NCI-H345 treated with DMSO at 0.1 percent for 48 hours (cell line): ENCODE measurements around the gene FBRSL1.
"Not testable (repeated sequence)": the region's sequence is repeated elsewhere in the genome, so short reads cannot be mapped to it uniquely, and the experiment has no call there.

ENCODE experiments used
- DNase-seq: peaks from one replicate; lab custom pipeline; 2025; ENCODE audit not compliant: unreplicated experiment; lab: John Stamatoyannopoulos, UW

Gene FBRSL1

DNA sequence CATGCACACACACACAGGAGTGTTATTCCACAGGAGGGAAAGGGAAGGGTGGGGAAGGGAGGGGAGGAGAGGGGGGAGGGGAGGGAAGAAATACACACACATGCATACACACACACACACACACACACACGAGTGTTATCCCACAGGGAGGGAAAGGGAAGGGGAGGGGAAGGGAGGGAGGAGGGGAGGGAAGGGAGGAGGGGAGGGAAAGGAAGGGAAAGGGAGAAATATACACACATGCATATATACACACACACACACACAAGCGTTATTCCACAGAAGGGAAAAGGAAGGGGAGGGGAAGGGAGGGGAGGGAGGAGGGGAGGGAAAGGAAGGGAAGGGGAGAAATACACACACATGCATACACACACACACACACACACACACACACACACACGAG, 19.6 kb upstream of the FBRSL1 start:
- DNase-seq, result no peak

DNA sequence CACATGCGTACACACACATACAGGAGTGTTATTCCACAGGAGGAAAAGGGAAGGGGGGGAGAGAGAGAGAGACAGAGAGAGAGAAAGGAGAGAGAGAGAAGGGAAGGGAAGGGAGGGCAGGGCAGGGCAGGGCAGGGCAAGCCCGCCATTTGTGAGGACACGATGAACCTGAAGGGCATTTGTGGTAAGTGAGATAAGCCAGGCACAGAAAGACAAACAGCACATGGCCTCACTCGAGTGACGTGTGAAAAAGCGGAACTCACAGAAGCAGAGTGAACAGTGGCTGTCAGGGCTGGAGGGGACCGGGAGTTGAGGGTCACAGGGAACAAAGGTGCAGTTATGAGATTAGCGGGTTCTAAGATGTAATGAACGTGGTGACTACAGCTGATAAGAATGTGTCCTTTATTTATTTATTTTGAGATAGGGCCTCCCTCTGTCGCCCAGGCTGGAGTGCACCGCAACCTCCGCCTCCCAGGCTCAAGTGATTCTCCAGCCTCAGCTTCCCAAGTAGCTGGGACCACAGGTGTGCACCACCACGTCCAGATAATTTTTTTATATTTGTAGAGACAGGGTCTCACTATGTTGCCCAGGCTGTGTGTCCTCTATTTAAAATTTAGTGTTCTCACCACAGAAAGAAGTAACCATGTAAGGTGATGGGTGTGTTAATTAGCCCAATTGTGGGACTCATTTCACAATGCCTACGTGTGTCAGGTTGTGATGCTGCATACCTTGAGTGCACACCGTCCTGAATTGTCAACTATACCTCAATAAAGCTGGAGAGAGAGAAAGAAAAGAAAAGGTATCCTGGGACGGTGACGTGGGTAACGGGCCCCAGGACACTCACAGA, 18.7 kb upstream of the FBRSL1 start:
- no peak for DNase-seq

DNA sequence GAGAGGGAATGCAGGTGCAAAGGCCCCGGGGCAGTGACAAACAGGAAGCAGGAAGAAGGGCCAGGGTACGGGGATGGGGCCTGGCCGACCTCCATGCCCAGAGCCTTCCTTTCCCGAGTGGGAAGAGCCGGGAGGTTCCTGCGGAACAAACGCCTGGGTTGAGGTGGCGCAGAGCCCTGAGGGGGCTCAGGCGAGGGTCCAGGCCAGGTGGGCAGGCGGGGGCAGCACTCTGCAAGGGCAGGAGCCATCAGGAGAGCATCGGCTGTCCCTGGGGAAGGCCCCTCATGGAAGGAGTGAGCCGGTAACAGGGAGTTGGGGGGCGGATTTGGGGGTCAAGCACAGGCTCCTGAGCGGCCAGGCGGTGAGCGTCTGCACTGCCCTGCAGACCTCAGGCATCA, 18.1 kb upstream of the FBRSL1 start:
- DNase-seq, result no peak

DNA sequence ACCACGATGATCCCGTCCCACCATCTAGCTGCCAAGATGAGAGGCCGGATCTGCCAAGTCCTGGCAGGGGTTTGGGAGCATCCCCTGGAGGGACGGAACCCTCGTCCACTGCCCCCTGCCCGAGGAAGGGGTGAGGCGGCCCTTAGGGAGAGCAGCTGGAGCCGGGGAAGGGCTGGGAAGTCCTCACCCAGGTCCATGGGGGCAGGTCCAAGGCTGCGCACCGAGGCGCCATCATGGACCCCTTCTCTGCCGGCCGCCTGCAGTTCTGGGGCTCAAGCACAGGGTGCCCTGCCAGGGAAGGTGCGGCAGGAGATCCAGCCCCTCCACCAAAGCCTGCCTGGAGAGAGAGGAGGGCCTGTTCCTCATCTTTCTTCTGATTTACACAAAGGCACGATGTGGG, 17.6 kb upstream of the FBRSL1 start:
- no peak for DNase-seq

DNA sequence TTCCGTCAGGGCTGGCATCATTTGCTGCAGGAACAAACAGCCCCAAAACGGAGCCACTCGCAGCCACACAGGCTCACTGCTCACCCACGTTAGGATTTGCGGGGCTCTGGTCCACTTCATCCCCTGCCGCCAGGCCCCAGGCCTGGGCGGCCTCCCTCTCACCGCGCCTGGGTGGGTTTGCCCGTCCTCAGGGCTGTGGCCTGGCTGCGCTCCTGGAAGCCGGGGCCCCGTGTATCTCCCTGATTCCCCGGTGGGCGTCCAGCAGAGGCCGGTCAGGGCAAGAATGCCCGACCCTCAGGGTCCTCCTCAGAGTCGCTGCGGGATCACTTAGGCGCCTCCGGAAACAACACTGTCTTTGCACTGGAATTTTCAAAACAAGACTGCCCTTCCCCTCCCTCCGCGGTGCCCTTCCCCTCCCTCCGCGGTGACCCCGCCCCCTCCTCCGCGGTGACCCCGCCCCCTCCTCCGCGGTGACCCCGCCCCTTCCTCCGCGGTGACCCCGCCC, 15.7 kb upstream of the FBRSL1 start:
- no peak for DNase-seq

DNA sequence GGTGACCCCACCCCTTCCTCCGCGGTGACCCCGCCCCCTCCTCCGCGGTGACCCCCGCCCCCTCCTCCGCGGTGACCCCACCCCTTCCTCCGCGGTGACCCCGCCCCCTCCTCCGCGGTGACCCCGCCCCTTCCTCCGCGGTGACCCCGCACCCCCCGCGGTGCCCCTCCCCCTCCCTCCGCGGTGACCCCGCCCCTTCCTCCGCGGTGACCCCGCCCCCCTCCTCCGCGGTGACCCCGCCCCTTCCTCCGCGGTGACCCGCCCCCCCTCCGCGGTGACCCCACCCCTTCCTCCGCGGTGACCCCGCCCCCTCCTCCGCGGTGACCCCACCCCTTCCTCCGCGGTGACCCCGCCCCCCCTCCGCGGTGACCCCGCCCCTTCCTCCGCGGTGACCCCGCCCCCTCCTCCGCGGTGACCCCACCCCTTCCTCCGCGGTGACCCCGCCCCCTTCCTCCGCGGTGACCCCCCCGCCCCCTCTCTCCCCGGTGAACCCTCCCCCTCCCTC, 15.1 kb upstream of the FBRSL1 start:
- DNase-seq, result not testable (repeated sequence)

DNA sequence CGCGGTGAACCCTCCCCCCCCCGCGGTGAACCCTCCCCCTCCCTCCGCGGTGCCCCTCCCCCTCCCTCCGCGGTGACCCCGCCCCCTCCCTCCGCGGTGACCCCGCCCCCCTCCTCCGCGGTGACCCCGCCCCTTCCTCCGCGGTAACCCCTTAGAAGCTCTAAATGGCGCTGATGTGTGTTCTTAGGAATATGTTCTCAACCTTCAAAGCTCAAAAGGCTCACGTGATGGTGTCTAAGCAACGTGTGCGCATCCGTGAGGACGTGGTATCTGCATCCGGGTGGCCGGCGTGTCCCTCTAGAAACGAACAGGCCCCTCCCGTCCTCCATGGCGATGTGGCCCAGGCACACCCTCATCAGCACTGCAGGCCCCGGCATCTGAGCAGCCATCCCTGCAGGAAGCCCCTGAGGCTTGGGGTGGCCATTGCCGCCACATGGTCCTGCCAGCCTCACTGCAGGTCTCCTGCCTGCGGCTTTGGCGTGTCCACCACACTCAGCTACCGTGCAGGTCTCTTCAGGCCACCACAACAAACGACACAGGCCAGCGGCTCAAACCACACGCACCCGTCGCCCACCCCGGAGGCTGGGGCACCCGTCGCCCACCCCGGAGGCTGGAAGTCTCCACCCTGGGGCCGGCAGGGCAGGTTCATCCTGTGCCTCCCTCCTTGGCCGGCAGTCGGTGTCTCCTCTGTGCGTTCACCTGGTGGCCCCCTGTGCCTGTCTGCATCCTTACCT, 14.5 kb upstream of the FBRSL1 start:
- DNase-seq, result peak; percentile 34

DNA sequence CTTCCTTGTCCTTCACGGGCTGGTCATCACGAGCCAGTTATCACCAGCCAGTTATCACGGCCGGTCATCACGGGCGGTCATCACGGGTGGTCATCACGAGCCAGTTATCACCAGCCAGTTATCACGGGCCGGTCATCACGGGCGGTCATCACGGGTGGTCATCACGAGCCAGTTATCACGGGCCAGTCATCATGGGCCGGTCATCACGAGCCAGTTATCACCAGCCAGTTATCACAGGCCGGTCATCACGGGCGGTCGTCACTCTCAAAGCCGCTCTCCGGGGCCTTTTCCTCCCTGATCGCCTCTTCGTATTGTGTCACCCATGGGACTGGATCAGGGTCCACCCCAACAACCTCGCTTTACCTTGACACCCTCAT, 13.9 kb upstream of the FBRSL1 start:
- DNase-seq, result no peak

DNA sequence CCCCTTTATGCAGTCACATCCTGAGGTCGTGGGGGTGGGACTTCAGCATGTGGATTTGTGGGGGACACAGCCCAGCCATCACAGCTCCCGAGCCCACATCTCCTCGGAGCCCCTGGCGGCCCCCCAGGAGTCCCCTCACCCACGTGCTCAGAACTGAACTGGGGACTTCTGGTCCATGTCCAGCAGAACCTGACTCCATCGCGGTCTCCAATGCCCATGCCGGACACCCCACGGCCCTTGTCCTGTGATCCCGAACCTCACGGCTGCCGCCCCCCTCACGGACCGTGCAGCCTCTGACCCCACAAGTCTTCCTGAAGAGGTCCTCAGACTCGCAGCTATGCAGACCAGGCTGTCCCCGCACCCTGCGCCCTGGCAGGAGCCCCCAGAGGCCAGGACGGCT, 13.5 kb upstream of the FBRSL1 start:
- DNase-seq, result no peak

DNA sequence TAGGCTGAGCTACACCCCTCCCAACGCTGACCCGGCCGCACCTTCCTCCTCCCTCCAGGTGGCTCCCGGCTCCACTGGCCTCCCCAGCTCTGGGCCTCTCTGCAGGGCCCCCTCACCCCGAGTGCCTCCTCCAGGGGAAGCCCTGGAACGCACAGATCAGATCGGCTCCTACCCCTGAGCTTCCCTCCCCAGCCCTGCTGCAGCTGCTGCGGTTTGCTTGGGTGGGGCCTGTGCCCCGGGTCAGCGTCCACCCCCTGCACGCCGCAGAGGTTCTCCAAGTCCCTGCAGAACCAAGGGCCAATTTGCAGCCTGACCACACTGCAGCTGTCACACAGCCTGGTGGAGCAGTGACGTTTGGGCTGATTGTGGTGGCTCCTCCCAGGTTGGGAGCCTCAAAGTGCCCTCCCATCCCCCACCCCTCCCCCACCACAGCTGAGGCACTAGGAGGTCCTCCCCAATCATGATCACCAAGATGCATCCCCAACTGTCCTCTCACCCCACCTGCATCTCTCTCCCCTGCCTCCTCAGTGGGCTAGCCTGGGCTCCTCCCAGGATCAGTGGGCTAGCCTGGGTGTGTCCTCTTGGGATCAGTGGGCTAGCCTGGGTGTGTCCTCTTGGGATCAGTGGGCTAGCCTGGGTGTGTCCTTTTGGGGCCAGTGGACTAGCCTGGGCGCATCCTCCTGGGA, 12.8 kb upstream of the FBRSL1 start:
- no peak for DNase-seq

DNA sequence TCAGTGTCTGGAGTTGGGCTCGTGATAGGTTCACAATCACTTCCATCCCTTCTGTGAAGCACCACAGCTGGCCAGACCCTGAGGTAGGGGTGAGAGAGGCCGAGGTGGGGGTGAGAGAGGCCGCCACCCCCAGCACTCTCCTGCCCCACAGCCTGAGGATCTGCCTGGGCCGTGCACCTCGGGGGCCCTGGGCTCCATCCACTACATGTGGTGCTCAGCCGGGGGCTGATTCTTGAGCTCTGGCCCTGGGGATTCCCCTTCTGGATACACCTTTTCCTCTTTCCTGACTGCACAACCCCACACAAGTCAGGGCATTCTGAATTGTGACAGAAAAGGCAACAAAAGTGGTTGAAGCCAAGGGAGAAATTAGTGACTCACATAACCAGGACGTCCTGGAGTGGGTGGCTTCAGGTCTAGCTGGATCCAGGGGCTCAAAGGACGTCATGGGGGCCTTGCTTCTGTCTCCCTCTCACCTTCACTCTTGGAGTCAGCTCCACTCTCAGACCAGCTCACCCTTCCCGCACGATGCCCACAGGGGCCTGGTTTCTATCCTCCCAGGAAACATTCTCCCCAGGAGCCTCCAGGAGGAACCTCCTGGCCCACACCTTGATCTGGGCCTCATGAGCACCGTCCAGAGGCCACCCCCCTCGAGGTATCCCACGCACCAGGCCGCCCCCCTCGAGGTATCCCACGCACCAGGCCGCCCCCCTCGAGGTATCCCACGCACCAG, 12.1 kb upstream of the FBRSL1 start:
- DNase-seq, result no peak

DNA sequence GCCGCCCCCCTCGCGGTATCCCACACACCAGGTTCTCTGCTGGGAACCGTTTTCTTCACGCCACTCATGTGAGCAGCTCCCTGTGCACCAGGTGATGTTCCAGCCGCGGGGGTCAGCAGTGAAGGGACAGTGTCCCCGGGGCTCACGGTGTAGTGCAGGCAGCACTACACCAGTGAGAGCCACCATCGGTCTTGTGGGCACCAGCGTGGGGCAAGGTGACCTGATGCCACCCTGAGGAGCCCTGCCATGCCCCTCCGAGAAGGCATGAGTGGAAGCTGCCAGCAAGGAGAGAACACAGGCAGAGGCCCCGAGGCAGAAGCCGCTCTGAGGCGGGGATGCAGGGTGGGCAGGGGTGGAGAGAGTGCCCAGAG, 11.5 kb upstream of the FBRSL1 start:
- no peak for DNase-seq

DNA sequence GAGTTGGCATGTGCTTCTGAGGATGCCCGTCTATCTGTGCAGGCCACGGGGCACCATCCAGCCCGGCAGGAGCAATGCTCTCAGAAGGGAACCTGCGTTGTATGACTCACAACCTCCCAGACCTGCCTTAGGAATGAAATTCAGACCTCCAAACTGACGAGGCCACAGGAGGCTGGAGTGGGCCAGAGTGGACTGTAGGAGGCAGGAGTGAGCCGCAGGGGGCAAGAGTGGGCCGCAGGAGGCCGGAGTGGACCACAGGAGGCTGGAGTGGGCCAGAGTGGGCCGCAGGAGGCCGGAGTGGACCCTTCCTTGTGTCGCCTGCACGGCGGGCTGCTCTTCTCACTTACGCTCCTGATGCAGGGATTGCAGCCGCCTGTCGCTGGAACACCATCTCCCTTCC, 11.1 kb upstream of the FBRSL1 start:
- DNase-seq, result no peak

DNA sequence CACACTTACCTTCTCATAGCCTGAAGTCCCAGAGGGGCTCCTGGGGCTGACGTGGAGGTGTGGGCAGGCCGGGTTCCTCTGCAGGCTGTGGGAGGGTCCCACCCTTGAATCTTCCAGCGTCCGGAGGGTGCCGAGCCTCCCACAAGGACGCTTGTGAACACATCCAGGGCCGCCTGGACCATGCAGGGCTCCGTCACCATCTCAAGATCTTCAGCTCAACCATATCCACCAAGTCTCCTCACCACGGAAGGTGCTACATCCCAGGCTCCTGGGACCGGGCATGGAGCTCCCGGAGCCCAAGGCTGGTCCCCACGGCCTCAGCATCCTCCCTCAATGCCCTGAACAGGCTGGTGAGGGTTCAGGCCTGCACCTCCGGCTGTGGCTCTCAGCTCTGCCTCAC, 10.7 kb upstream of the FBRSL1 start:
- DNase-seq, result no peak

DNA sequence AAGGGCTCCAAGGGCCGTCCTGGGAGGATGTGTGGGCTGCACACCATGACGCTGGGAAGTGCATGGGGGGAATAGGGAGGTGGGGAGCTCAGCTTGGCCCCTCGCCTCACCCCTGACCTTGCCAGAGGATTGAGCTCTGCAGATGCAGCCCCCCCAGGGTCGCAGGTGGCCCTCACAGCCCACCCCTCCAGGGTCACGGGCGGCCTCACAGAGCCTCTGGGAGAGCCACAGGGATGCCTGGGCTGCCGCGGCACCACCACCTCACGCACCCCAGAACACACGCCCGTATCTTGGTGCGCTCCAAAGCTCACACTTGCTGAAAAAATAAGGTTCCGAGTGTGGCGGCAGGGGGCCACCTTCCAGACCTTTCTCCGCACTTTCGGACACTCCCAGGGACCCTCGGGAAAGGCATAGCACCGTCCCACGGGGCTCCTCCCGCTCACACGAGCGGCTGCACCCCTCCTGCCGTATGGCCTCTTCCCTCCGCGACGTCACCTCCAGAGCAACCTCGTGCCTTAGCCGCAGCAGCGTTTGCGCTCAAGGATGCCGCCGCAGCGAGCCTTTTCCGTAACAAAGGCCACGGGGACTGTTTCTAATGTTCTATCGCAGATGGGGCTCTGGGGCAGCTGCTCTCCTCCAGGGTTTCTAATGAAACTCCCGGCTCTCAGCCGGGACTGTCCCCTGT, 9.9 kb upstream of the FBRSL1 start:
- no peak for DNase-seq

DNA sequence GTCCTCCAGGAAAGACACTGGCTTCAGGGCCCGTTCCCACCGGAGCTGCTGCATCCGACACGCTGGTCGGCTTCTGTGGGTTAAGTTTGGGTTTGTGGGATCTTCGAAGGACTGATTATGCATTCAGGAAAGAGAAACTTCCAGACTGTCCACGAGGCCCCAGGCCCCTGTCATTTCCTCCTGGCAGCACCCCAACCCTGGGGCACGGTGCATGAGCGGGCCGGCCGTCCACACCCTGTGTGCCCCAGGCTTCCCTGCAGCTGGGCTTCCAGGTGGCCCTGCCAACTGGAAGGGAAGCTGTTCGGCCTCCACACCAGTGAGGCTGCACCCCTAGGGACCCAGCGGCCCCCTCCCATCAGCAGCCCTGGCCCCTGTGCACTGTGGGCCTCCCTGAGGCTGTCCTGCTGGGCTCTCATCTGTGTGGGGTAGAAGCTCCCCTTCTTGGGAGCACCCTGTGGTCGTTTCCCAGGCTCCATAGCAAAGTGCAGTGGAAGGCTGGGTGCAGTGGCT, 9.3 kb upstream of the FBRSL1 start:
- no peak for DNase-seq

DNA sequence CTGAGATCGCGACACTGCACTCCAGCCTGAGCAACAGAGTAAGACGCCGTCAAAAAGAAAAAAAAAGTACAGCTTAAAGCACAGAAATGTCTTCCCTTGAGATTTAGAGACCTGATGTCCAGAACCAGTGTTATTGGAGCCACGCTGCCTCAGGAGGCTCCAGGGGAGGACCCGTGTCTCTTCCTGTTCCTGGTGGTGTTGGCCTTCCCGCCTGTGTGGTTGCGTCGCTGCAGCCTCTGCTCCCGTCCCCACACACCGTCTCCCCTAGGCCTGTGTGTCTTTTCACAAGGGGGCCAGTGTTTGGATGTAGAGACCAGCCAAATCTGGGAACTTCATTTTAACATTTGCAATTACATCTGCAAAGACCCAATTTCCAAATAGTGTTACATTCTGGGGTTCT, 8.6 kb upstream of the FBRSL1 start:
- no peak for DNase-seq

DNA sequence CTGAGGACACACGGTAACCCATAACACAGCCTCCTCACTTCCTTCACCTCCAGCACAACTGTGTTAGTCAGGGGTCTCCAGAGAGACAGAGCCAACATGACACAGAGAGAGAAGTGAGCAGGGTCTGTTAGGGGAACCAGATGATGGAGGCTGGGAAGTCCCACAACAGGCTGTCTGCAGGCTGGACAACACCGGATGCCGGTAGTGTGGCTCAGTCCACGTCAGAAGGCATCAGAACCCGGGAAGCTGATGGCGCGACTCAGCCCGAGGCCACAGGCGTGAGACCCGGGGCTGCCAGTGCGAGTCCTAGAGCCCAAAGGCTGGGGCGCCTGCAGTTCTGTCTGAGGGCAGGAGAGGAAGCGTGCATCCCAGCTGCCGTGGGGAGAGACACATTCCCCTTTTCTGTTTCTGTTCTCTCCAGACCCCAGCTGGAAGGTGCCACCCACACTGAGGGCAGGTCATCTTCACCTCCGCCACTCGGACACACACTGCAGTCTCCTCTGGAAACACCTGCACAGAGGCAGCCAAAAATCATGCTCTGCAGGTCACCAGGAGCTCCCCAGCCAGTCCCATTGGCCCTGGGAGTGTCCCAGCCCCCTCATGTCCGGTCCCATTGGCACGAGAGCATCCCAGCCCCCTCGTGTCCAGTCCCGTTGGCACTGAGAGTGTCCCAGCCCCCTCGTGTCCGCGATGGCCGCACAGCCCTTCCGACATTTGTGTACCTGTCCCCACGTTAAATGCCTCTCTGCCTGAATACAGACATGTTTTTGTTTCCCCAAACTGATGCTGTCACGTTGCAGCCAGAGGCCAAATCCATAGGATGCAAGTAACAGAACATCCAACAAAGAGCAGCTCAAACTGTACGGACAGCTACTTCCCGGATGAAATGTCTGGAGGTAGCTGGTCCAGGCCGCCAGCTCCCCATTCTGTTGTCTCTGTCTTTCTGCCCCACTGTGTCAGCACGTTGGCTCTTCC, 7.9 kb upstream of the FBRSL1 start:
- DNase-seq, result no peak

DNA sequence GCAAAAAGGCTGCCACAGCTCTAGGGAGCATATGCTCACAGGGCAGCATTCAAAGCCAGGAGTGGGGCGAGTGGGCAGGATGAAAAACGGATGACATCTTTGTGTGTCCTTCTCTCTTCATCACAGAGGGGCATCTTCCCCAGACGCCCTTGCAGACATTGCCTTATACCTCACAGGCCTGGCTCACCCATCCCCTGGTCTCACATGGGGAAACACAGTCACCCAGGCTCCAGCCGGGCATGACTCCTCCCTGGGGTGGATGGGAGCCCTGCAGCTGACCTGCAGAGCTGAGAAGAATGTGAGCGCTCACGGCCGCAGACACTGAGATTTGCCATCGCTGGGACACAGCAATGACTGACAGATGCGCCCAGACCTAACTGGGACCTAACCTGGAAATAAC, 7.2 kb upstream of the FBRSL1 start:
- DNase-seq, result no peak
